A549 (cell line): Measurements from ENCODE around the gene DTNB. TPM values are rescaled to one million over a fixed set of nuclear protein-coding genes. Genes with fewer than 3 reads are reported as not detected.

ENCODE experiments used
- ATAC-seq, 2 experiments: fragments of 200-7000 bp in 1 of 2; fragments of >200 bp in 1 of 2; cut with Nextera tagmentation in 1 of 2; cut with Tn5 transposase in 1 of 2; 3 replicates each; pipeline versions ENCODE4 v1.8.0 to v1.9.1; 2018 to 2020; ENCODE audit warnings: mild to moderate bottlenecking in 1 of 2, moderate library complexity in 1 of 2
- CTCF ChIA-PET: fragments of 300-600 bp; sonication (Branson Sonifier 250); formaldehyde crosslinking; extraction: SDS; loops from one replicate; lab custom pipeline; 2021; ENCODE audit warnings: antibody characterized with exemption, inconsistent platforms; lab: Yijun Ruan, JAX
- POLR2A ChIA-PET: fragments of 350-600 bp; formaldehyde crosslinking; extraction: SDS; loops from one replicate; lab custom pipeline; 2021; ENCODE audit warnings: antibody characterized with exemption, inconsistent platforms; lab: Yijun Ruan, JAX
- DNase-seq, 2 experiments: peaks; one replicate each; pipeline versions ENCODE4 v3.0.0 to v3.0.0-alpha.2; 2011 to 2016; ENCODE audit warnings: low read depth in 1 of 2, low spot score in 1 of 2
- FAIRE-seq: peaks from 2 replicates; lab custom pipeline; 2011; peaks lifted over from hg19 to GRCh38; lab: Jason Lieb, UNC
- H3K27ac ChIP-seq, 2 experiments: fragments of >200 bp; sonication (Bioruptor Twin); formaldehyde crosslinking; 3 replicates each; pipeline ENCODE4 v1.5.1; 2016 to 2017
- H3K4me1 ChIP-seq: fragments of >200 bp; sonication (Bioruptor Twin); formaldehyde crosslinking; 3 replicates; pipeline ENCODE4 v1.6.1; 2016
- H3K4me2 ChIP-seq: fragments of >200 bp; sonication (Bioruptor Twin); formaldehyde crosslinking; 3 replicates; pipeline ENCODE4 v1.6.1; 2016
- H3K4me3 ChIP-seq: fragments of >200 bp; sonication (Bioruptor Twin); formaldehyde crosslinking; 3 replicates; pipeline ENCODE4 v1.5.1; 2016
- H3K9me3 ChIP-seq: fragments of >200 bp; sonication (Bioruptor Twin); formaldehyde crosslinking; 3 replicates; pipeline ENCODE4 v1.6.1; 2016
- CBX8 ChIP-seq: fragments of 200-600 bp; sonication (generic); IDR thresholded peaks from 2 replicates; pipeline ENCODE4 v1.6.1; 2016
- CEBPB ChIP-seq, 2 experiments: fragments of >200 bp in 1 of 2; sonication (Bioruptor Twin) in 1 of 2; formaldehyde crosslinking in 1 of 2; IDR thresholded peaks; 2 replicates each; pipeline ENCODE4 v1.6.1; 2012 to 2016
- CHD4 ChIP-seq: fragments of 200-600 bp; sonication (generic); IDR thresholded peaks from 2 replicates; pipeline ENCODE4 v1.6.1; 2016; ENCODE audit warnings: antibody characterized with exemption, mild to moderate bottlenecking, borderline replicate concordance
- FOSL2 ChIP-seq, 2 experiments: fragments of 450-650 bp in 1 of 2; fragments of >200 bp in 1 of 2; sonication (Bioruptor Twin) in 1 of 2; formaldehyde crosslinking; IDR thresholded peaks; 2 replicates each; pipeline versions ENCODE4 v1.5.0 to v1.6.1; 2016 to 2020; ENCODE audit warnings: mild to moderate bottlenecking in 1 of 2, moderate library complexity in 1 of 2
- GATA3 ChIP-seq: IDR thresholded peaks from 2 replicates; pipeline ENCODE4 v1.6.1; 2012; ENCODE audit warnings: borderline replicate concordance
- JUNB ChIP-seq: fragments of >200 bp; sonication (Bioruptor Twin); formaldehyde crosslinking; IDR thresholded peaks from 2 replicates; pipeline ENCODE4 v1.6.1; 2016
- MAFK ChIP-seq: fragments of 450-650 bp; IDR thresholded peaks from 2 replicates; pipeline ENCODE4 v1.6.1; 2014; ENCODE audit not compliant: partially characterized antibody
- NFE2L2 ChIP-seq: fragments of 150-350 bp; conservative IDR thresholded peaks from 2 replicates; pipeline ENCODE4 v1.6.1; 2014; ENCODE audit warnings: low read length
- NPAS2 ChIP-seq: fragments of 250-450 bp; sonication (Bioruptor Pico); IDR thresholded peaks from 2 replicates; pipeline ENCODE4 v1.8.0; 2022; ENCODE audit warnings: mild to moderate bottlenecking, moderate library complexity, borderline replicate concordance
- NR3C1 ChIP-seq: fragments of >200 bp; sonication (Bioruptor Twin); formaldehyde crosslinking; IDR thresholded peaks from 3 replicates; pipeline ENCODE4 v1.6.1; 2017
- POLR2AphosphoS2 ChIP-seq: conservative IDR thresholded peaks from 2 replicates; pipeline ENCODE4 v1.6.1; 2012; ENCODE audit warnings: low read length, improper control_type of control experiment, inconsistent platforms
- RAD21 ChIP-seq, 2 experiments: fragments of >200 bp in 1 of 2; sonication (Bioruptor Twin) in 1 of 2; formaldehyde crosslinking in 1 of 2; IDR thresholded peaks in 1 of 2; conservative IDR thresholded peaks in 1 of 2; 2 replicates in 1 of 2; 3 replicates in 1 of 2; pipeline ENCODE4 v1.6.1; 2012 to 2018; ENCODE audit warnings: inconsistent platforms in 1 of 2
- RARB ChIP-seq: fragments of 250-450 bp; sonication (Bioruptor Pico); IDR thresholded peaks from 2 replicates; pipeline ENCODE4 v1.8.0; 2021; ENCODE audit warnings: mild to moderate bottlenecking, moderate library complexity
- RCOR1 ChIP-seq: fragments of 150-350 bp; IDR thresholded peaks from 2 replicates; pipeline ENCODE4 v1.6.1; 2014; ENCODE audit warnings: antibody characterized with exemption, low read length, low read depth
- ZFP36 ChIP-seq: fragments of 450-650 bp; IDR thresholded peaks from 2 replicates; pipeline ENCODE4 v1.6.1; 2014; ENCODE audit warnings: borderline replicate concordance; ENCODE audit not compliant: partially characterized antibody
- WGBS: methylation state at CpG from one replicate; pipeline ENCODE4 v1.1.6; 2017; ENCODE audit errors: missing lambda C conversion rate; 5-methylcytosine and 5-hydroxymethylcytosine counted together
- polyA plus RNA-seq, 4 experiments: library from polyadenylated mRNA; depleted of rRNA in 3 of 4; stranded (reverse); fragments of >200 nt; fragmentation: RNase III in 1 of 4; extraction: RNeasy Plus Mini Kit Qiagen cat#74134 plus additional on column Dnase treatment in 1 of 4; gene quantifications; 2 replicates in 3 of 4; 3 replicates in 1 of 4; pipeline ENCODE4 v1.2.3, GENCODE V29; 2011 to 2017
- TF ChIP-seq, protein P1 (sequence below): fragments of >200 bp; sonication (Bioruptor Twin); formaldehyde crosslinking; IDR thresholded peaks from 3 replicates; pipeline ENCODE4 v1.5.1; 2016
- TF ChIP-seq, protein P2 (sequence below): IDR thresholded peaks from 2 replicates; pipeline ENCODE4 v1.6.1; 2012
- TF ChIP-seq, protein P3 (sequence below): fragments of >200 bp; sonication (Bioruptor Twin); formaldehyde crosslinking; IDR thresholded peaks from 3 replicates; pipeline ENCODE4 v1.6.1; 2016
- TF ChIP-seq, protein P4 (sequence below): fragments of 250-450 bp; sonication (Bioruptor Pico); IDR thresholded peaks from 2 replicates; pipeline ENCODE4 v1.5.0; 2021; ENCODE audit warnings: mild to moderate bottlenecking, moderate library complexity, borderline replicate concordance

Gene DTNB
- polyA plus RNA-seq, 2 of the 4 experiments (the other 2 are of a cell fraction) = 11.2 to 32.6 TPM

DNA sequence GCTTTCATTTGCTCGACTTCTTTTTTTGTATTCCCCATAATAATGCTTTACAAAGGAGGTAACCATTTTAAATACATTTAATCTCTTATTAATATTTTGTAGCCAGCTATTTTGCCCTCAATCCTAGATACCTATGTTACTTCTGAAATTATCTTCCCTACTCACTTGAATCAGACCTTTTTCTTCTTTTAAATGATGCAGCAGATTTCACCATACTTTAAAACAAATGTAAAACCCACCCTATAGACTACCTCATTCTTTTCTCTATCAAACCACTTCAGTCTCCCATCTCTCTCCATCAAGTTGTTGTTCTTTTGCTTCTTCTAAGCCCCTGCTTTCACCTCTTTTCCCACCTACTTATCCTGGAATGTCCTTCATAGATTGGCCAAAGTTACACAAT lies 180.2 kb downstream of the DTNB start:
- Histone ChIP-seq H3K9me3 (no peaks in the 10 kb centered on the region), H3K27ac (peak overlapping the region; percentile 69 to 72; a peak in 4 of 6 replicates), H3K4me2 (peak overlapping the region; percentile 70; the same call in 1 of the 3 replicates), H3K4me3 (no peak overlapping the region), H3K4me1 (peaks cover 54% of the 10 kb centered on the region)
- no peak for DNase-seq
- WGBS = 93% methylated on average over 1 of the region's 1 CpG
- no peak for ATAC-seq
- no peak for FAIRE-seq
- TF ChIP-seq CEBPB (IDR thresholded peaks at IDR 0.05) (peak in 1 of 2 experiments; percentile 28; a peak in 1 of 4 replicates), MAFK (peak; percentile 80), RAD21 (conservative IDR thresholded peaks at IDR 0.05 in 1 of 2, IDR thresholded peaks at IDR 0.05 in 1 of 2) (no peak)
- POLR2A ChIA-PET = interaction anchor here (1.2 kb wide), 1 partner anchor 8 kb away, joined by 4 read pairs; no protein-coding TSS in a partner anchor
- CTCF ChIA-PET = interaction anchor here (0.8 to 2.2 kb wide), 4 partner anchors 8 to 117 kb away, joined by 3 to 9 read pairs (median 6); no protein-coding TSS in a partner anchor

DNA sequence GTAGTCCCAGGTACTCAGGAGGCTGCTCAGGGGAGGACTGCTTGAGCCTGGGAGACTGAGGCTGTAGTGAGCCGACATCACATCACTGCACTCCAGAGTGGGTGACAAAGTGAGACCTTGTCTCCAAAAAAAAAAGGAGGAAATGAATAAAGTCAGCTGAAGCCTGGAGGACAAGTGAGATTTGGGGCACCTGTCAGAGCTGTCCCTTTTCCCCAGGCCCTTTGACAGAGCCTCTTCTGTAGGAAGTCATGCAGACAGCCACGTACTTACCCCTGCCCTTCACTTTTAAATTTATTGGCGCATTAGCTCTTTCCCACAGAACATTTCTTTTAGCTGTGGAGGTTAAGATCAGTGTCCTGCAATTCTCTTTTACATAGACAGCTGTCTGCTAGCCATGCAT lies 180.7 kb downstream of the DTNB start:
- WGBS = 86% methylated on average over 3 of the region's 3 CpGs
- peak overlapping the region; percentile 69 to 72 for H3K27ac ChIP-seq
- H3K9me3 ChIP-seq = no peaks in the 10 kb centered on the region
- no peak for TF ChIP-seq CBX8
- TF ChIP-seq, protein P1, sequence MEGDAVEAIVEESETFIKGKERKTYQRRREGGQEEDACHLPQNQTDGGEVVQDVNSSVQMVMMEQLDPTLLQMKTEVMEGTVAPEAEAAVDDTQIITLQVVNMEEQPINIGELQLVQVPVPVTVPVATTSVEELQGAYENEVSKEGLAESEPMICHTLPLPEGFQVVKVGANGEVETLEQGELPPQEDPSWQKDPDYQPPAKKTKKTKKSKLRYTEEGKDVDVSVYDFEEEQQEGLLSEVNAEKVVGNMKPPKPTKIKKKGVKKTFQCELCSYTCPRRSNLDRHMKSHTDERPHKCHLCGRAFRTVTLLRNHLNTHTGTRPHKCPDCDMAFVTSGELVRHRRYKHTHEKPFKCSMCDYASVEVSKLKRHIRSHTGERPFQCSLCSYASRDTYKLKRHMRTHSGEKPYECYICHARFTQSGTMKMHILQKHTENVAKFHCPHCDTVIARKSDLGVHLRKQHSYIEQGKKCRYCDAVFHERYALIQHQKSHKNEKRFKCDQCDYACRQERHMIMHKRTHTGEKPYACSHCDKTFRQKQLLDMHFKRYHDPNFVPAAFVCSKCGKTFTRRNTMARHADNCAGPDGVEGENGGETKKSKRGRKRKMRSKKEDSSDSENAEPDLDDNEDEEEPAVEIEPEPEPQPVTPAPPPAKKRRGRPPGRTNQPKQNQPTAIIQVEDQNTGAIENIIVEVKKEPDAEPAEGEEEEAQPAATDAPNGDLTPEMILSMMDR = no peak
- no peak for TF ChIP-seq NFE2L2
- no peak for TF ChIP-seq ZFP36
- TF ChIP-seq RAD21 (conservative IDR thresholded peaks at IDR 0.05 in 1 of 2, IDR thresholded peaks at IDR 0.05 in 1 of 2) = no peak
- no peak for TF ChIP-seq NR3C1
- no peak for TF ChIP-seq RCOR1
- no peak for TF ChIP-seq RARB (CRISPR knock-in tag)
- TF ChIP-seq, protein P2, sequence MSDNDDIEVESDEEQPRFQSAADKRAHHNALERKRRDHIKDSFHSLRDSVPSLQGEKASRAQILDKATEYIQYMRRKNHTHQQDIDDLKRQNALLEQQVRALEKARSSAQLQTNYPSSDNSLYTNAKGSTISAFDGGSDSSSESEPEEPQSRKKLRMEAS = no peak
- TF ChIP-seq CHD4 = no peak
- TF ChIP-seq, protein P3, sequence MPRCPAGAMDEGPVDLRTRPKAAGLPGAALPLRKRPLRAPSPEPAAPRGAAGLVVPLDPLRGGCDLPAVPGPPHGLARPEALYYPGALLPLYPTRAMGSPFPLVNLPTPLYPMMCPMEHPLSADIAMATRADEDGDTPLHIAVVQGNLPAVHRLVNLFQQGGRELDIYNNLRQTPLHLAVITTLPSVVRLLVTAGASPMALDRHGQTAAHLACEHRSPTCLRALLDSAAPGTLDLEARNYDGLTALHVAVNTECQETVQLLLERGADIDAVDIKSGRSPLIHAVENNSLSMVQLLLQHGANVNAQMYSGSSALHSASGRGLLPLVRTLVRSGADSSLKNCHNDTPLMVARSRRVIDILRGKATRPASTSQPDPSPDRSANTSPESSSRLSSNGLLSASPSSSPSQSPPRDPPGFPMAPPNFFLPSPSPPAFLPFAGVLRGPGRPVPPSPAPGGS = no peak
- no peak for TF ChIP-seq POLR2AphosphoS2
- POLR2A ChIA-PET = interaction anchor here (1.2 kb wide), 1 partner anchor 9 kb away, joined by 4 read pairs; no protein-coding TSS in a partner anchor
- CTCF ChIA-PET = interaction anchor here (0.7 to 2.2 kb wide), 6 partner anchors 9 to 116 kb away, joined by 3 to 9 read pairs (median 4); no protein-coding TSS in a partner anchor
- ATAC-seq (peak in 1 of 2 experiments; percentile 24; a peak in 3 of 6 replicates), FAIRE-seq (no peak), DNase-seq (no peak)
- peak overlapping the region; percentile 70 for H3K4me2 ChIP-seq
- peaks cover 50% of the 10 kb centered on the region for H3K4me1 ChIP-seq
- H3K4me3 ChIP-seq = no peak overlapping the region

DNA sequence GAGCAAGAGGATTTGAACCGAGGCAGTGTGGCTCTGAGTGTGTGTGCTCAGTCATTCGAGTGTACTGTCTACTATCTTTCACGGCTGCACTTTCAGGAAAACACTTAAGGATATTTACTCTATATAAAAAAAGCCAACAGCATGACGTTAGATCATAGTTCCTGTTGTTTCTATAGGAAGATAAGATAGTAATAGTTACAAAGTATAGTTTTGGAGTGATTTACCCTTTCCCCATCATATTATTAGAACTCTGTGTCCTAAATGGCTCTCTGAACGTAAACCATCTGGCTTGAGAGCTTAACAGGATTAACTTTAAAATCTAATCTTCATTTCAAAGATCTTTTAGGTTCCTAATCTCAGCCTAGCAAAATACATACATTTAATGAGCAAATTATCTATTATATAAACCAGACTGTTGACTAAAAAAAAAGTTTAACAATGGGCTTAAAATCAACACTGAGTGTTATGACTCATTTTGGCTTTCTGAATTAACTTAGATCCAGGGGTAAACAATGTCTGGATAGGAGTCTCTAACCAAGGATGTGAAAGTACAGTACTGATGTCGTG lies 181.3 kb downstream of the DTNB start:
- H3K4me3 ChIP-seq = peak overlapping the region; percentile 21
- peak overlapping the region; percentile 70 for H3K4me2 ChIP-seq
- WGBS = 11% methylated on average over 6 of the region's 6 CpGs
- FAIRE-seq = peak; percentile 83
- peak; percentile 28 to 57 for DNase-seq
- TF ChIP-seq JUNB (peak; percentile 71), GATA3 (peak; percentile 49; the same call in 1 of the 2 replicates), NPAS2 (CRISPR knock-in tag) (no peak), FOSL2 (IDR thresholded peaks at IDR 0.05) (peak; percentile 77; the same call in 1 of the 2 replicates), FOSL2 (CRISPR knock-in tag; IDR thresholded peaks at IDR 0.05) (peak; percentile 88)
- TF ChIP-seq, protein P4, sequence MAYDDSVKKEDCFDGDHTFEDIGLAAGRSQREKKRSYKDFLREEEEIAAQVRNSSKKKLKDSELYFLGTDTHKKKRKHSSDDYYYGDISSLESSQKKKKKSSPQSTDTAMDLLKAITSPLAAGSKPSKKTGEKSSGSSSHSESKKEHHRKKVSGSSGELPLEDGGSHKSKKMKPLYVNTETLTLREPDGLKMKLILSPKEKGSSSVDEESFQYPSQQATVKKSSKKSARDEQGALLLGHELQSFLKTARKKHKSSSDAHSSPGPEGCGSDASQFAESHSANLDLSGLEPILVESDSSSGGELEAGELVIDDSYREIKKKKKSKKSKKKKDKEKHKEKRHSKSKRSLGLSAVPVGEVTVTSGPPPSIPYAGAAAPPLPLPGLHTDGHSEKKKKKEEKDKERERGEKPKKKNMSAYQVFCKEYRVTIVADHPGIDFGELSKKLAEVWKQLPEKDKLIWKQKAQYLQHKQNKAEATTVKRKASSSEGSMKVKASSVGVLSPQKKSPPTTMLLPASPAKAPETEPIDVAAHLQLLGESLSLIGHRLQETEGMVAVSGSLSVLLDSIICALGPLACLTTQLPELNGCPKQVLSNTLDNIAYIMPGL (CRISPR knock-in tag) = no peak
- TF ChIP-seq, protein P1 = no peak
- H3K4me1 ChIP-seq = peaks cover 50% of the 10 kb centered on the region
- CTCF ChIA-PET = interaction anchor here (0.7 to 2.2 kb wide), 4 partner anchors 10 to 115 kb away, joined by 3 to 9 read pairs (median 5); no protein-coding TSS in a partner anchor
- POLR2A ChIA-PET = interaction anchor here (1.2 kb wide), 1 partner anchor 10 kb away, joined by 4 read pairs; no protein-coding TSS in a partner anchor
- peak; percentile 59 to 75; a peak in 5 of 6 replicates for ATAC-seq
- H3K27ac ChIP-seq = peak overlapping the region; percentile 69 to 79
- H3K9me3 ChIP-seq = no peaks in the 10 kb centered on the region
